Subcutaneous abdominal adipose tissue (tissue), 5 donors: ENCODE measurements around the gene NBAS.
A peak's percentile ranks its signal among the peaks of the same experiment; 100 is the strongest.
"Not testable (repeated sequence)": the region's sequence is repeated elsewhere in the genome, so short reads cannot be mapped to it uniquely, and the experiment has no call there.

Experiments
- H3K27ac ChIP-seq: one replicate; pipeline ENCODE4 v1.7.0; 2013; ENCODE audit warnings: low read depth, mild to moderate bottlenecking, inconsistent platforms, low read length, moderate library complexity
- H3K27me3 ChIP-seq, 5 donors: one replicate each; pipeline ENCODE4 v1.7.0; 2013; ENCODE audit warnings: low read length in 5 of 5, inconsistent platforms in 1 of 5; ENCODE audit not compliant: control insufficient read depth in 5 of 5, insufficient read depth in 4 of 5
- H3K36me3 ChIP-seq, 5 donors: one replicate each; pipeline ENCODE4 v1.7.0; 2013; ENCODE audit warnings: low read length in 5 of 5; ENCODE audit not compliant: control insufficient read depth in 5 of 5, insufficient read depth in 5 of 5
- H3K4me1 ChIP-seq, 5 donors: one replicate each; pipeline ENCODE4 v1.7.0; 2013; ENCODE audit warnings: low read length in 5 of 5, mild to moderate bottlenecking in 3 of 5, moderate library complexity in 1 of 5; ENCODE audit not compliant: control insufficient read depth in 5 of 5, insufficient read depth in 5 of 5
- H3K4me3 ChIP-seq, 5 donors: one replicate each; pipeline ENCODE4 v1.7.0; 2013; ENCODE audit warnings: low read length in 5 of 5, low read depth in 1 of 5
- H3K9ac ChIP-seq, 5 donors: one replicate each; pipeline ENCODE4 v1.7.0; 2013; ENCODE audit warnings: low read length in 5 of 5, mild to moderate bottlenecking in 4 of 5, moderate library complexity in 3 of 5
- H3K9me3 ChIP-seq, 5 donors: one replicate each; pipeline ENCODE4 v1.7.0; 2013; ENCODE audit warnings: low read length in 5 of 5; ENCODE audit not compliant: control insufficient read depth in 5 of 5
- donor health status: healthy.
- donor health status: healthy.
- donor health status: healthy.
- donor health status: healthy.
- donor health status: healthy.

NBAS gene

DNA sequence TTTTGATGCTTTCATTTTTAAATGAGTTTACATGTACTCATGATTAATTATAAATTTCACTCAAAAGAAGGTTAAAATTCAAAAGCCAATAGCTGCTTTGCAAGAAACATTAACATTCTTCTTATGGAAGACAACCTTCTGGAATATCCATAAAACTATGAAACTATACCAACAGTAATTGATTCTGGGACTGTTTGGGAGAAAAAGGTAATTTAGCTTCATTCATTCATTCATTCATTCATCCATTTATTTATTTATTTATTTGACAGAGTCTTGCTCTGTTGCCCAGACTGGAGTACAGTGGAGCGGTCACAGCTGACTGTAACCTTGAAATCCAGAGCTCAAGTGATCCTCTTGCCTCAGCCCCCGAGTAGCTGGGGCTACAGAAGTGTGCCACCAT lies 110.3 kb downstream of the NBAS start:
- Histone ChIP-seq H3K27me3 (no peaks in the 10 kb centered on the region), H3K27ac (no peak overlapping the region), H3K4me3 (no peak overlapping the region), H3K9ac (no peak overlapping the region), H3K4me1 (peaks cover 0 to 19% (median 12%) of the 10 kb centered on the region in 5 donors), H3K36me3 (peaks cover 0 to 9% (median 2%) of the 10 kb centered on the region in 5 donors), H3K9me3 (peaks cover 0 to 6% (median 4%) of the 10 kb centered on the region in 5 donors)

- peaks cover 0 to 12% (median 10%) of the 10 kb centered on the region in 5 donors for H3K4me1 ChIP-seq
- H3K9ac ChIP-seq, result no peak overlapping the region
- H3K36me3 ChIP-seq, result peaks cover 0 to 9% (median 2%) of the 10 kb centered on the region in 5 donors
- H3K9me3 ChIP-seq, result peaks cover 0 to 6% (median 4%) of the 10 kb centered on the region in 5 donors
- H3K27me3 ChIP-seq, result no peaks in the 10 kb centered on the region
- H3K27ac ChIP-seq, result peak overlapping the region; percentile 68
- H3K4me3 ChIP-seq, result no peak overlapping the region
These were observed 111.4 kb downstream of the NBAS start for GRCh38 chr2:15449556-15450236.

DNA sequence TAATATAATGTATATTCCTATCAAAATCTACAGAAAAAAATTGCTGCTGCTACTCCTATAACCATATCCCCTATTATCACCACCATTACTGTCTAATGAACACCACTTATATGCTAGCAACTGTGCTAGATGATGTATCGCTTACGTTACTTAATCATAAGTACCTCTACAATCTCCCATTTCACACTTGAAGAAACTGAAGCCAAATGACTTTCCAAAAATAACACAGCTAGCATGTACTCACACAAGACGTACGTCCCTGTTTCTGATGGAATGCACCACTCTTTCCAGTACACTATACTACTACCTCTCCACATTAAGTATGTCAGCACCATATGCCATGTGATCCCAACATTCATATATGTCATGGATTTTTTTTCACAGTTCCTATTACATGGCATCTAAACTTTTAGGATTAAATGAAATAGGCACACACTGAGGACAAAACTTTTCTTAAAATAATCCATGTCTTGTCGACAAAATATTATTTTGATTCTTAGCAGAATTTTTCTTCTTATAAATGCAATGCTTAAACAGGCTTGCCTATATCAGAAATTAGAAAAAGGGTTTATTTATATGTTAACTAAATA lies 112.8 kb downstream of the NBAS start:
- Histone ChIP-seq H3K4me1 (peaks cover 0 to 12% (median 10%) of the 10 kb centered on the region in 5 donors), H3K9ac (no peak overlapping the region), H3K4me3 (no peak overlapping the region), H3K36me3 (peaks cover 0 to 8% (median 2%) of the 10 kb centered on the region in 5 donors), H3K27me3 (no peaks in the 10 kb centered on the region), H3K27ac (no peak overlapping the region), H3K9me3 (peaks cover 0 to 6% (median 4%) of the 10 kb centered on the region in 5 donors)

DNA sequence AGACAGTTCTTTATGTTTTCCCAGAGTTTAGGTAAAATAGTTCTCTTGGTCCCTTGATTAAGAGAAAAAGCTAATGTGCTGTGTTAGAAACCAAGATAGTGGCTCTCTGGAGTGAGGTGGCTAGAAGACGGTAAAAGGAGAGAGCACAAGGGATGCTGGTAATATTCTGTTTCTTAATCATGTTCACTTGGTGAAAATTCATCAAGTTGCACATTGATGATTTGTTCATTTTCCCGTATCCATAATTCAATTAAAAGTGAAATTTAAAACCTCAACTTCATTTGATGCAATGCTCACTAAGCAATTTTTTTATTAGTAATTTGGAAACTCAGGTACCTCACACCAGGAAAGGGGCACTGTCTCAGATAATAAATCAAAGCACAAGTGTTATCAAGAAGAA lies 113.8 kb downstream of the NBAS start:
- peaks cover 0 to 6% (median 4%) of the 10 kb centered on the region in 5 donors for H3K9me3 ChIP-seq
- H3K27me3 ChIP-seq, result no peaks in the 10 kb centered on the region
- H3K4me3 ChIP-seq, result no peak overlapping the region
- peaks cover 0 to 5% (median 2%) of the 10 kb centered on the region in 5 donors for H3K36me3 ChIP-seq
- H3K4me1 ChIP-seq, result peaks cover 0 to 12% (median 10%) of the 10 kb centered on the region in 5 donors
- H3K27ac ChIP-seq, result no peak overlapping the region
- no peak overlapping the region for H3K9ac ChIP-seq

- Histone ChIP-seq H3K4me1 (peaks cover 0 to 12% (median 10%) of the 10 kb centered on the region in 5 donors), H3K9me3 (peaks cover 0 to 6% (median 4%) of the 10 kb centered on the region in 5 donors), H3K9ac (no peak overlapping the region), H3K36me3 (peaks cover 0 to 5% (median 2%) of the 10 kb centered on the region in 5 donors), H3K27me3 (no peaks in the 10 kb centered on the region), H3K27ac (no peak overlapping the region), H3K4me3 (no peak overlapping the region)
These were observed 114.2 kb downstream of the NBAS start for GRCh38 chr2:15446961-15447360.

GRCh38 chr2:15445891-15446562 lies 115.1 kb downstream of the NBAS start:
- Histone ChIP-seq H3K9me3 (peaks cover 0 to 6% (median 4%) of the 10 kb centered on the region in 5 donors), H3K27me3 (no peaks in the 10 kb centered on the region), H3K4me1 (peaks cover 0 to 12% (median 10%) of the 10 kb centered on the region in 5 donors), H3K4me3 (no peak overlapping the region), H3K27ac (no peak overlapping the region), H3K36me3 (peaks cover 0 to 5% (median 2%) of the 10 kb centered on the region in 5 donors), H3K9ac (no peak overlapping the region)

DNA sequence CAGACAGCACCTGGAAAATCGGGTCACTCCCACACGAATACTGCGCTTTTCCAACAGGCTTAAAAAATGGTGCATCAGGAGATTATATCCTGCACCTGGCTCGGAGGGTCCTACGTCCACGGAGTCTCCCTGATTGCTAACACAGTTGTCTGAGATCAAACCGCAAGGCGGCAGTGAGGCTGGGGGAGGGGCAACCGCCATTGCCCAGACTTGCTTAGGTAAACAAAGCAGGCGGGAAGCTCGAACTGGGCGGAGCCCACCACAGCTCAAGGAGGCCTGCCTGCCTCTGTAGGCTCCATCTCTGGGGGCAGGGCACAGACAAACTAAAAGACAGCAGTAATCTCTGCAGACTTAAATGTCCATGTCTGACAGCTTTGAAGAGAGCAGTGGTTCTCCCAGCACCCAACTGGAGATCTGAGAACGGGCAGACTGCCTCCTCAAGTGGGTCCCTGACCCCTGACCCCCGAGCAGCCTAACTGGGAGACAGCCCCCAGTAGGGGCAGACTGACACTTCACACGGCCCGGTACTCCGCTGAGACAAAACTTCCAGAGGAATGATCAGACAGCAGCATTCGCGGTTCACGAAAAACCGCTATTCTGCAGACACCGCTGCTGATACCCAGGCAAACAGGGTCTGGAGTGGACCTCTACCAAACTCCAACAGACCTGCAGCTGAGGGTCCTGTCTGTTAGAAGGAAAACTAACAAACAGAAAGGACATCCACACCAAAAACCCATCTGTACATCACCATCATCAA lies 121.2 kb downstream of the NBAS start:
- H3K27me3 ChIP-seq, H3K4me1 ChIP-seq, H3K36me3 ChIP-seq, H3K9me3 ChIP-seq, H3K9ac ChIP-seq, H3K27ac ChIP-seq, H3K4me3 ChIP-seq: not testable (repeated sequence)

DNA sequence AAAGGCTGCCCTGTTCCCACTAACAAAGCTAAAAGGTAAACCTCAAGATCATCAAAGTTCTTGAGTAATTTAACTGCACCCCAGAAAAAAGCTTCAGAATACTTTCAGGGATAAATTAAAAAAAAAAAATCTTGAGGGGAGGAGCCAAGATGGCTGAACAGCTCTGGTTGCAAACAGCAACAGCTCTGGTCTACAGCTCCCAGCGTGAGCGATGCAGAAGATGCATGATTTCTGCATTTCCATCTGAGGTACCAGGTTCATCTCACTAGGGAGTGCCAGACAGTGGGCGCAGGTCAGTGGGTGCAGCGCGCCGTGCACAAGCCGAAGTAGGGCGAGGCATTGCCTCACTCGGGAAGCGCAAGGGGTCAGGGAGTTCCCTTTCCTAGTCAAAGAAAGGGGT lies 121.8 kb downstream of the NBAS start:
- H3K4me3 ChIP-seq, H3K9ac ChIP-seq, H3K27ac ChIP-seq, H3K4me1 ChIP-seq, H3K36me3 ChIP-seq, H3K27me3 ChIP-seq, H3K9me3 ChIP-seq: not testable (repeated sequence)

GRCh38 chr2:15436195-15436594 lies 124.9 kb downstream of the NBAS start:
- Histone ChIP-seq H3K4me3 (no peak overlapping the region), H3K9me3 (no peaks in the 10 kb centered on the region), H3K4me1 (no peaks in the 10 kb centered on the region), H3K9ac (no peak overlapping the region), H3K36me3 (peaks cover 0 to 7% (median 0%) of the 10 kb centered on the region in 5 donors), H3K27me3 (no peaks in the 10 kb centered on the region), H3K27ac (no peak overlapping the region)
